ENCODE measurements around the gene PSMB8. TPM values are rescaled to one million over a fixed set of nuclear protein-coding genes. Genes with fewer than 3 reads are reported as not detected.

PSMB8 gene
- polyA plus RNA-seq, 1 experiment = 62.0 TPM

DNA sequence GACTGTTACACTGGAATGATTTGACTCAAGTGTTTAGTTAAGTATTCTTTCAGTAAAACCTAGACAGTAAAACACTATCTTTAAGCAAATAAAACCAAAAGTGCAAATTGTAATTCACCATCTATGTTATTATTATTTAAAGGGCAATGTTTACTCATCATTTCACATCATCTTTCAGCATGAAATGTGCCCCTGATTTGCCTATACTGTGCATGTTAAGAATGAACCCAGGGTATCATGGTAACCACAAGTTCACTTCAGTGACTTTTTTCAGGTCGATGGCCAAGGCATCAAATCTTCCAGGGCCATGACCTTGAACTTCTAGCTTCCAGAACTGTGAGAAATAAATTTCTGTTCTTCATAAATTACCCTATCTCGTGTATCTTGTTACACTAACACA lies 25.0 kb downstream of the PSMB8 start:
- POLR2A ChIA-PET = no interaction called here
- no peak overlapping the region for H3K4me3 ChIP-seq (ENCODE audit: low read depth, low read length)
- no peak overlapping the region for H3K27ac ChIP-seq (ENCODE audit: low read depth, low read length)
- no peak for DNase-seq (ENCODE audit: low read depth, low spot score)
- CTCF ChIA-PET = interaction anchor here (10.3 kb wide), 1 partner anchor 20 kb away, joined by 103 read pairs; the partner anchor contains the start of gene TAP2
- no peaks in the 10 kb centered on the region for H3K9me3 ChIP-seq (ENCODE audit: control insufficient read depth, insufficient read depth, low read length)
- TF ChIP-seq, protein P1, sequence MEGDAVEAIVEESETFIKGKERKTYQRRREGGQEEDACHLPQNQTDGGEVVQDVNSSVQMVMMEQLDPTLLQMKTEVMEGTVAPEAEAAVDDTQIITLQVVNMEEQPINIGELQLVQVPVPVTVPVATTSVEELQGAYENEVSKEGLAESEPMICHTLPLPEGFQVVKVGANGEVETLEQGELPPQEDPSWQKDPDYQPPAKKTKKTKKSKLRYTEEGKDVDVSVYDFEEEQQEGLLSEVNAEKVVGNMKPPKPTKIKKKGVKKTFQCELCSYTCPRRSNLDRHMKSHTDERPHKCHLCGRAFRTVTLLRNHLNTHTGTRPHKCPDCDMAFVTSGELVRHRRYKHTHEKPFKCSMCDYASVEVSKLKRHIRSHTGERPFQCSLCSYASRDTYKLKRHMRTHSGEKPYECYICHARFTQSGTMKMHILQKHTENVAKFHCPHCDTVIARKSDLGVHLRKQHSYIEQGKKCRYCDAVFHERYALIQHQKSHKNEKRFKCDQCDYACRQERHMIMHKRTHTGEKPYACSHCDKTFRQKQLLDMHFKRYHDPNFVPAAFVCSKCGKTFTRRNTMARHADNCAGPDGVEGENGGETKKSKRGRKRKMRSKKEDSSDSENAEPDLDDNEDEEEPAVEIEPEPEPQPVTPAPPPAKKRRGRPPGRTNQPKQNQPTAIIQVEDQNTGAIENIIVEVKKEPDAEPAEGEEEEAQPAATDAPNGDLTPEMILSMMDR (IDR thresholded peaks at IDR 0.05; ENCODE audit: low read depth, low read length) = no peak
- peaks cover 17% of the 10 kb centered on the region for H3K27me3 ChIP-seq (ENCODE audit: control insufficient read depth, insufficient read depth, low read length)

- ChIA-PET CTCF (no interaction called here), POLR2A (no interaction called here)
- no peak within 1 kb of the TSS for H3K4me3 ChIP-seq (ENCODE audit: low read depth, low read length)
- DNase-seq (ENCODE audit: low read depth, low spot score) = no peak
- H3K9me3 ChIP-seq (ENCODE audit: control insufficient read depth, insufficient read depth, low read length) = no peaks in the 10 kb centered on the region
- no peak within 1 kb of the TSS for H3K27ac ChIP-seq (ENCODE audit: low read depth, low read length)
- TF ChIP-seq, protein P1 (IDR thresholded peaks at IDR 0.05; ENCODE audit: low read depth, low read length) = no peak
- peaks cover 24% of the 10 kb centered on the region for H3K27me3 ChIP-seq (ENCODE audit: control insufficient read depth, insufficient read depth, low read length)
Measured at GRCh38 chr6:32816746-32817204, 27.1 kb downstream of the PSMB8 start, which contains the start of gene HLA-DOB. TSS of gene HLA-DOB (minus strand) at chr6:32817002. CDS start at chr6:32816951, 51 bp downstream.

- ChIA-PET POLR2A (no interaction called here), CTCF (no interaction called here)
- Histone ChIP-seq H3K27me3 (ENCODE audit: control insufficient read depth, insufficient read depth, low read length) (peaks cover 24% of the 10 kb centered on the region), H3K9me3 (ENCODE audit: control insufficient read depth, insufficient read depth, low read length) (no peaks in the 10 kb centered on the region), H3K4me3 (ENCODE audit: low read depth, low read length) (no peak overlapping the region), H3K27ac (ENCODE audit: low read depth, low read length) (no peak overlapping the region)
- no peak for DNase-seq (ENCODE audit: low read depth, low spot score)
- TF ChIP-seq, protein P1 (IDR thresholded peaks at IDR 0.05; ENCODE audit: low read depth, low read length) = no peak
Measured at GRCh38 chr6:32815996-32816395, 27.9 kb downstream of the PSMB8 start.

DNA sequence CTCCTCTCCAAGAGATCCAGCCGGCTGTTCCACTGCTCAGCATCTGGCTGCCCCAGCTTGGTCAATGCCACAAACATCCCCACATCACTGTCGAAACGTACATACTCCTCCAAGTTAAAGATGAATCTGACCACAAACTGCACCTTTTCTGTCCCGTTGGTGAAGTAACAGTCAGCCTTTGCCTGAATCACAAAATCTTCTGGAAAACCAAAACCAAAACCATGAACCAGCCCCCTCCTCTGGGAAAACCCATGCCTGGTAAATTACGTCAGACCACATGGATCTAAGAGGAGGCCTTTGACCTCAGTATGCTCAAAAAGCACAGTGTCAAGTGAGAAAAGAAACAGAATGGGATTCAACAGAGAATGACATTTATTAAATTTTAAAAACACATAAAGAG lies 28.7 kb downstream of the PSMB8 start:
- H3K9me3 ChIP-seq (ENCODE audit: control insufficient read depth, insufficient read depth, low read length) = no peaks in the 10 kb centered on the region
- CTCF ChIA-PET = interaction anchor here (1.4 to 3.3 kb wide), 2 partner anchors 23 to 53 kb away, joined by 3 to 14 read pairs; partner anchors contain the start of gene TAP2
- H3K27me3 ChIP-seq (ENCODE audit: control insufficient read depth, insufficient read depth, low read length) = peaks cover 24% of the 10 kb centered on the region
- H3K4me3 ChIP-seq (ENCODE audit: low read depth, low read length) = no peak overlapping the region
- DNase-seq (ENCODE audit: low read depth, low spot score) = no peak
- no peak overlapping the region for H3K27ac ChIP-seq (ENCODE audit: low read depth, low read length)
- TF ChIP-seq, protein P1 (IDR thresholded peaks at IDR 0.05; ENCODE audit: low read depth, low read length) = no peak
- POLR2A ChIA-PET = no interaction called here

DNA sequence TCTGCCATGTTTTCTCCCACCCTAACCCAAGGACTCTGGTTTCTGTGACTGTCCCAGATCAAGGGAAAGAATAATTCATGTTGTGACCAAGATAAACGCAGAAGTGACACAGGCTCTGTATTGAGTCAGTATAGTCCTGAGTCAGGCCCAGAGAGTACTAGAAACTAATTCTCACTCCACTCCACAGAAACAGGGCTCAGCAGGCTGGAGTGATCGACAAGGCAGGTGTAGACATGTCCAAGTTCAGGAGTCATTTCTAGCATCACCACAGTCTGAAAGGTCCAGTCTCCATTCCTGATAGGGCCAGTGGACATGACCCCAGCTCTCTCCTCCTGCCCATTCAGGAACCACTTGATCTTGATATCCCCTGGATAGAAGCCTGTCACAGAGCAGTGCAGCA lies 29.7 kb downstream of the PSMB8 start:
- H3K27me3 ChIP-seq (ENCODE audit: control insufficient read depth, insufficient read depth, low read length) = peaks cover 24% of the 10 kb centered on the region
- ChIA-PET CTCF (interaction anchor here (0.6 to 3.3 kb wide), 4 partner anchors 24 to 1219 kb away, joined by 3 to 14 read pairs (median 4); partner anchors contain the start of gene TAP2), POLR2A (no interaction called here)
- TF ChIP-seq, protein P1 (IDR thresholded peaks at IDR 0.05; ENCODE audit: low read depth, low read length) = no peak
- DNase-seq (ENCODE audit: low read depth, low spot score) = no peak
- H3K4me3 ChIP-seq (ENCODE audit: low read depth, low read length) = no peak overlapping the region
- no peak overlapping the region for H3K27ac ChIP-seq (ENCODE audit: low read depth, low read length)
- H3K9me3 ChIP-seq (ENCODE audit: control insufficient read depth, insufficient read depth, low read length) = no peaks in the 10 kb centered on the region
